Left lobe of liver (tissue), 2 donors: ENCODE data around the gene HYCC1. TPM values are rescaled to one million over a fixed set of nuclear protein-coding genes. Genes with fewer than 3 reads are reported as not detected.

Source experiments
- ATAC-seq: fragments of 200-7000 bp; cut with Tn5 transposase; one replicate; pipeline ENCODE4 v1.9.1; 2020; ENCODE audit warnings: mild to moderate bottlenecking, moderate library complexity
- DNase-seq: peaks from one replicate; pipeline ENCODE4 v3.0.0-alpha.2; 2020; ENCODE audit warnings: low spot score
- total RNA-seq: library from RNA; stranded (reverse); gene quantifications from one replicate; pipeline ENCODE4 v1.2.1, GENCODE V29; 2021
- donor health status: DM: no; HTN: no; CAD: no; lungs with moderate emphysema.
- donor health status: DM: no; HTN: yes; CAD: no.

The HYCC1 gene
- total RNA-seq, 1 donor from 2014 or later, result 14.7 TPM

DNA sequence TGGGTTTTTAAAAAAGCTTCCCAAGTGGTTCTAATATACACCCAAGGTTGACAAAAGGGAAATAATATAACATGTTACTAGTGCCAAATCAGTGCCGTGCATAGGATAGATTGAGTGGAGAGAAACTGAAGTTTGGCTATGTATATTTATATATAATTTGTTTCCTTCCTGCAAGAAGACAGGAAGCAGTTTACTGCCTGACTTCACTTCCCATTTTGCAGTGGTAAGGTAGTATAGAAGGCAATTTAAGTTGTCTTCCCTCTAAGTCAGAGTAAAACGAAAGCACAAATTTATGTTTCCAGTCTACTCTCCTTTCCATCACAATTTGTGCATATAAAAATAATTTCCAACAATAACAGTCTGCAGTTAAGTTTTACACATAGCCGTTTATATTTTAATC lies 3.4 kb upstream of the HYCC1 start:
- ATAC-seq (no peak), DNase-seq (no peak)

DNA sequence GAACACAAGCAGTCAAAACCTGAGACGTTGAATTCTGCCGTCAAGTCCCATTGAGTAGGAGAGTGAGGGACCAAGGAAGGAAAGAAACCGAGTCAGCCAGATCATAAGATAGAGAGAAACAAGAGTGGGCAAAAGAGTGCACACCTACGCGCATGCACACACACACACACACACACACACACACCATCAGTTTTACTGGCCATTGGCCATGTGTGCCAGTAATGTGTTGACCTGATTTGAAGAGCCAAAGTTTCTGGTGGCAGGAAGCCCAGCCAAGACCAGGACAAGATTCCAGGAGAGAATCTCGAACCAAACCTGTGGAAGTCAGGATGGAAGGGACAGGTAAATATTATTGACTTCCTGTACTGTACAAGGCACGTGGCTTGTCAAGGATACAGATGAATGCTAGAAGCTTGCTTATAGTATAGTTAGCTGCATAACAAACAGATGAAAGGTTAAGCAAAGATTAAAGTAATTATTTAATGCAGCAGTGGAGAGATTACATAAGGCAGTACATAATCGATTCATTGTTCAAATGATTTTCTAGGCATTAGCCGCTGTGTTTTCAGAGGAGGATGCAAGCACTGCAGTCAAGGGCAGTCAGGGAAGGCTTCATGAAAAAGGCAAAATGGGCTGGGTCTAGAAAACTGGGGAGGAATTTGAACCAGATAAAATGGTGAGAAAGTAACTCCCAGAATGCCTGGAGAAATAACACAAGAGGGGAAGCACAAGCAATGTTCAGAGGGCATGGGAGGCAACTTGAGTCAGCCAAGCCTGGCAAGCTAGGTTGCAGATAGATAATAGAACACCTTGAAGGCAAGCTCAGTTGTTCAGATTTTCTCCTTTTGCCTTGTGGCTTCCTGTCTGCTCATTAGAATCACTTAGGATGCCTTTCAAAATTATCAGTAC lies 2.7 kb upstream of the HYCC1 start:
- no peak for ATAC-seq
- peak; percentile 55 for DNase-seq

DNA sequence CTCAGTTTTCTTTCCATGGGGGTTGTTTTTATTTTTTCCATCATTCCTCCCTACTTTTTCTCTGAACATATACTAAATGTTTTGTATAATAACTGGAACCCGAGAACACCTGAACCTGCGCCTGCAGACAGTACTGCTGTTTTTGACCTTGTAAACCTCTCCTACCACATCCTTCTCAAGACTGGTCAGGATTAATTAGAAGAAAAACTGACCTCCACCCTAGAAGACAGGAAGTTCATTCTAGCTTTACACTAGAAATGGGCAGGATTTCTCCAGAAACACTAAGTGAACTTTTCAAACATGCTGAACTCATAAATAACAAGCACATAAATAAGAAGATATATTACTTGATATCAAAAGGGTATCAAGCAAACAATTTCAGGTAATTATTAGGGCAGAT lies 751 bp upstream of the HYCC1 start:
- no peak for DNase-seq
- no peak for ATAC-seq

DNA sequence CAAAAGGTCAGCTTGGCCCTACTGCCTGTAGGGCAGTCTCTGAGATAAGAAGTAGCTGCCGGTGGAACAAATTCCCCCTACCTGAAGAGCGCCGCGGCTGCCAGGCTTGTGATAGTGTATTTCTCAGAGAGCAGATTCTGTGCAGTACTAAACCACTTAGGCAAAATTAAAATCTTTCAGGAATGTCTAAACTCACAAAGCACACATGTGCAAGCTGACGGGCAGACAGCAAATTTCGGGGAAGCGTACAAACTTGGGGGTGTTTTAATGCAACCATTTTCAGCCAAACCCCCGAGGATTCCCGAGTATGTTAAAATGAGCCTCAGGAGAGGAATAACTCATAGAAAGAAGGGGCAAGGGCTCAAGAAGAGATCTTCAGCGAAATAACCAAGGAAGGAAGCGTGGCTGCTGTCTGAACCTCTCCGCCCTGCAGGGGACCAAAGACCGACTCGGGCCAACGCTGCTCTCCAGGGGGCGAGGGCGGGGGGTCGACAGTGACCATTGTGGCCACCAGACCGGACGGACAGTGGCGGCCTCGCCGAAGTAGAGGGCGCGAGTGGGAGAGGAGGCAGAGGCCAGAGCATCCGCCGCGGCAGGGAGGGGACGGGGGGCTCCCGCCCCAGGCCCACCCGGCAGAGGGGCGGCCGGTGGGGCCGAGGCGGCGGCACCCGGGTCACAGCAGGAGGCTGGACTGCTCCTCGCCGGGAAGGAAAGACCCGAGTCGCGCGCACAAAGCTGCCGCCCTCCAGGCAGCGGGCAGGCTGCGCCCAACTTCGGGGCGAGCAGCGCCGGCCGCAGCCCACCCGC lies 819 bp downstream of the HYCC1 start:
- DNase-seq (peak; percentile 51), ATAC-seq (peak; percentile 31)

DNA sequence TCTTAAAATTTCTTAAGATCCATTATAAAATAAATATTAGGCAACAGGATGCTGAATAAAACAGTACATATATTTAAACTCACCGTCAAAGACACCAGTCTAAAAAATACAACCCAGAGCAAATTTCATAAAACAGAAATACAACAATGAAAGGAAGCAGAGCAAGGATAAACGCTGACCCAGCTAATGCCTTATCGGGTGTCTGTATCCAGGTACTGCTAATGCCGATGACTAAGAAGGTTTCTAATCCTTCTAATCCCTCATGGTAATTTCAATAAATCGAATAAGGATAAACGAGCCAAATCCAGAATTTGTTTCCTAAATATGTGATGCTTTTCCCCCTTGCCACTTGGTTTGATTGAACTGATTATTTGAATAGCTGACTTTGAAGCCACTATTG lies 1.7 kb downstream of the HYCC1 start:
- DNase-seq (no peak), ATAC-seq (no peak)

DNA sequence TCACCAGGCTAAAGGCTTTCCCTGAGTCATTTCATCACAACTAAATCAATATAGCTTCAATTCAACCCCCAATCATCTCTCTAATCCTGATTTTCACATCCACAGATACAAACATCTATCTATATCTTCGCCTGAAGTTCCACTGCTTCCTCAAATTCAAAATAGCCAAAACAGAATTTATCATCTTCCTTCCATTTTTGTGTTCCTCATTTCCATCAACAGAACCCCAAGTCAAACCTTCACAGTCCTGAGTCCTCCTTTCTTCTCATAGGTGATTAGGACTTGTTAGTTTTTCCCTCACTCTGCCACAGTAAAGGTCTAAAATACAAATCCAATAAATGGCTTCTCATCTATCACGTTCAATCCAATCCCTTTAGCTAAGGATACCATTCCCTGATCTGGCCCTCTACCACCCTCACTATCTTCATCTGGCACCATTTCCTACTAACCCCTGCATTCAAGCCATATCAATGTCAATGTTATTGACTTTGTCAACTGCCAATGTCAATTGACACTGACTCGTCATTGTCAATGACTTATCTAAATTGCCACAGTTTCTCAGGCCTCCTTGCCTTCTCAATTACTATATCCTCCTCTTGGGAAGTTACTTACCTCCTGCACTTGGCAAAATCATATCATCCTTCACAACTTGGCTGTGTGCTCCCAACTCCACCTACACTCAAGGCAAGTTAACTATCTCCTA lies 2.6 kb downstream of the HYCC1 start:
- no peak for DNase-seq
- ATAC-seq, result no peak

DNA sequence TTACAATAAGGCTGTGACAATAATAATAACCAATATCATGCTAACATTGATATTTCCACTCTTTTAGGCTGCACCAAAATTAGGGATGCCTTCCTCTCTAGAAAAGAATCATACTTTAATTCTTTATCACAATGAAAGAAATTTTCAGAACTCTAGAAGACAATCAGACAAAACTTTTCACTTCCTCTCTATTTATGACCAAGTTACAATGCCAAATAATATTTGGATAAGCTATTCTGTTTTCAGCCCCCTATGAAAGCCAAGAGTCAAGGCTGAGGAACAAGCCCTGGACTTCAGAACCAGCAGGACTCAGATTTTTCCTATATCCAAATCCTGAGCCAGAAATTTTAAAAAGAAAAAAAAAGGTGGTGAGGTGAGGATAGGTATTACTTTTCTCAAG lies 4.6 kb downstream of the HYCC1 start:
- DNase-seq (no peak), ATAC-seq (no peak)

DNA sequence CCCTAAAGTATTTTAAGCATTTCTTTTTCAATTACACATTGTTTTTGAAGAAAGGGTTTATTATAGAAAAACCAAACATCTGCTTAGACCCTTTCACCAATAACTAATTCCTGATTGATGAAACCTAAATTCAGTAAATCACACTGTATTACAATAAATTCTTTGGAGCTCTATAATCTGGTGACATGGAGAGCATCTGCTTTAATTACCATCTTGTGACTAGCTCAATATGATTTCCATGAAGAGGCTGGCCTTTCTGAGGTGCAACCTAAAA lies 9.7 kb downstream of the HYCC1 start:
- DNase-seq, result no peak
- ATAC-seq, result no peak

DNA sequence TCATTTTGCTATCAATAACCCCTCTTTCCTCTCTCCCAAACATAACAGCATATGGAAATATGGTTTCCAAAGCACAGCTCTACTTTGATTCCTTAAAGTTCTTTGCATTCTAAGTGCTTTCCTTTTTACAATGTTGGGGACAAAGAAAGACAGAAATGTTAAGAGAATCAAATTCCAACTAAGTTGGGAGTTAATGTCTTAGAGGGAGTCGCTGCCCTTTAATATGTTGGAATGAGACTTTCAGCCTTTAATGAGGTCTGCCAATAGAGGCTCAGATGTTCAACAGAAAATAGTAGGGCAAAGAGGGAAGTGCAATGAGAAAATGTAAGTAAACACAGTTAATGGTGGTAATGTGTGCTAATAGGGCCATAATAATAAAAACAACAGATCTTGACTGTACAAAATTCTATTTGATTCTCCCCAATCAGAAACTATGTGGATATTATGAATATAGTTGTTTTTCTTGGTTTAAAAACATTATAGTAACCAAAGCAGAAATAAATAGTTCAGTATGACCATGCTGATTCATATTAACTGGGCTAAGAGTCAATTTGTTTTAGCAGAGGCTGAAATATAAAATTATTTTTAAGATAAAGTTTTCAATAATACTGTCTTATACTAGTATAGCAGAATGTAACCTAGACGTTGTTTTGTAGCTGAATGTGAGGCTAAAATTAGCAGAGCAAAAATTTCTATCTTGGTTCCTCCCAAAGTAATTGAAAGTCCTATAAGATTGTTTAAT lies 10.3 kb downstream of the HYCC1 start:
- ATAC-seq, result no peak

DNA sequence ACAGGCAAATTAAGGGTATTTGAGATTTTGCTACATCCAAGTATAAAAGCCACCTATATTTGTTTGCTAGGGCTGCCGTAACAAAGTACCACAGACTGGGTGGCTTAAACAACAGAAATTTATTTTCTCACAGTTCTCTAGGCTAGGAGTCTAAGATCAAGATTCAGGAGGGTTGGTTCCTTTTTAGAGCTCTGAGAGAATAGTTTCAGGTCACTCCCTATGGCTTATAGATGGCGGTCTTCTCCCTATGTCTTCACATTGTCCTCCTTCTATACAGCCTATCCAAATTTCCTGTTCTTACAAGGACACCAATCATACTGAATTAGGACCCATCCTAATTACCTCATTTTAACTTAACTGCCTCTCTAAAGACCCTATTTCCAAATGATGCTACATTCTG lies 11.2 kb downstream of the HYCC1 start:
- no peak for DNase-seq

More for the DNA sequence above, 10.3 kb downstream of the HYCC1 start:
- no peak for DNase-seq

DNA sequence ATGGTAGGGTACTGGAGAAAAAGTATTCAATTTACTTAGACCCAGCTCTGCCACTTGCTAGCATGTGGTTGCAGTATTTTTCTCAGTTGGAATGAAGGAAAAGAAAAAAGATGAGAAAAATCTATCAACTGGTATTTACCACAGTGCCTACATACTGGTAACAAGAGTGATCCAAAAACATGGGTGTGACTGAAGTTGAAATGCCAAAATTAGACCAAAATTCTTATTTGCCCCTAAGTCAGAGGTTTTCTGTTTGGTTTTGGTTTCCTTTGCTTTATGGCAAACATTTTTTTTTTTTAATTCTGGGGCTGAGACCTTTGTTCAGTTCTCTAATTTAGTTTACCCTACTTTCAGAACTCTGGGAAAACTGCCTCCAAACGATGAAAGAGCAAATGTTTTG lies 12.3 kb downstream of the HYCC1 start:
- no peak for DNase-seq
- no peak for ATAC-seq

More for the DNA sequence above, 11.2 kb downstream of the HYCC1 start:
- no peak for ATAC-seq

DNA sequence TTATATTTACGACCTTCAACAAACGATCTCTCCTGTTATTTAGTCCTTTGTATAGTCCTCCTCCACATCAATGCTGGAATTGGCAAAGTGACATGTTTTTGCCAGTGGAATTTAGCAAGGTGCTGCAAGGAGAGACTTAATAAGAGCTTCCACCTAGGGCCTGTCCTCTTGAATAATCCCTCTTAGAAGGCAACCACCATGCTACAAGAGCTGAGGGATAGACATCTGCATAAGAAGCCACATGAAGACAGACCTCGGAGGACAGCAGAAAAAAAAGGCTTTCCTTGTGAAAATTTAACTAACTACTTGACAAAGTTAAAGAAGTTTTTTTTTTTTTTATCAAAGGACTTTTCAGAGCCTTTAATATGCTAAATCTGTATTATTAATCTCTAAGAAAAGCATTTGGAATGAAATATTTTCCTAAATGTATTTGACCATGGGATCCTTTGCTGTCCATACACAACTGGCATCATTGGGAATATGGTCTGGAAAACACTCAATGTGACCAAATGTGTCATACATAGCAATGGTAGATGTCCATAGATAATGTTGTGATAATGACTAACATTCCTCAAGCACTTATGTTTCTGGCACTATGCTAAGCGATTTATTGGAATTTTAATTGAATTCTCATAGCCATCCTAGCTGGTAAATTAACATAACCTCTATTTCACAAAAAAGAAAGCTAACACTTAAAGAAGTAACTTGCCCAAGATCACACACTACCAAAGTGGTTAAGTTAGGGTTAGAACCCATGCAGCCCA lies 13.2 kb downstream of the HYCC1 start:
- no peak for DNase-seq
- ATAC-seq, result no peak

DNA sequence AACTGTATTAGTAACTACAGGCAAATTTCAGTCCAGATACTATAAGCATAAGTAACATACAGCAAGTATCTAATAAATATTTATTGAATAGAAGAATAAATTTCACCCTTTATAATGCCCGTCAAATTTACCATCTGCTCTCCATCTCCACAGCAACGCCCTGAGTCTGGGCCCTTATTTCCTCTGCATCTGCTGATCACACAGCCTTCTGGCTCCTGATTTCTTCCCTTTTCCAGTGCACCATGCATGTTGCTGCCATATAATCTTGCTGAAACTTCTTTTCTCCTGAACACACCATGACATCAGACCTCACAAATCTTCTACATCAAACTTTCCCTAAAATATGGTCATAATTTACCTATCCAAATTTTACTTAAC lies 15.4 kb downstream of the HYCC1 start:
- DNase-seq (no peak), ATAC-seq (no peak)

DNA sequence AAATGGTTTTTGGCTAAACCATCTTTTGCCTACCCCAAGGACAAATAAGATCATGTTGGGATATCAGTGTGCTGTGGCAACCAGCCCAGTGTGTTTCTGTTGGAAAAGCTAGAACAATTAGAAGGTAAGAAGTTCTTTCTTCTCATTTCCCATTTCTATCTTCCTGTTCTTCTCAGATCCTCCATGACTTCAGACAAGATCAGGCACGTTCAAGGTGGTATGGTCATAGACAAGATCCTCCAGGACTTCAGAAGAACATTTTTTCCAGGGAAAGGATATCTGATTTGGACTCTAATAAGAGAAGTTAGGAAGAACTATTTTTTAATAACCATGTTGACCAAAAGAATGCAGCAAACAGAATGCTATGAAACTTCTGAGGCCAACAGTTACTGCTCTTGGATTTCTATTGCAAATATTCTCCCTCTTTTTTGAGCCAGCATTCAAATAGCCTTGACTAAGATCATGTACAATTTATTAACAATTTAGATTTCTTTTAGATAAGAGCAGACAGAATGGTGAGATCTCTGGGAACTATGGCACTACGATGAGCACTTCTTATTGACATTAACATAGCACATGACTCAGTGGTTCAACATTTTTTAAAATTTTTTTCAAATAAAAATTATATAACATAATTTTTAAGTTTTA lies 15.9 kb downstream of the HYCC1 start:
- ATAC-seq (no peak), DNase-seq (no peak)

DNA sequence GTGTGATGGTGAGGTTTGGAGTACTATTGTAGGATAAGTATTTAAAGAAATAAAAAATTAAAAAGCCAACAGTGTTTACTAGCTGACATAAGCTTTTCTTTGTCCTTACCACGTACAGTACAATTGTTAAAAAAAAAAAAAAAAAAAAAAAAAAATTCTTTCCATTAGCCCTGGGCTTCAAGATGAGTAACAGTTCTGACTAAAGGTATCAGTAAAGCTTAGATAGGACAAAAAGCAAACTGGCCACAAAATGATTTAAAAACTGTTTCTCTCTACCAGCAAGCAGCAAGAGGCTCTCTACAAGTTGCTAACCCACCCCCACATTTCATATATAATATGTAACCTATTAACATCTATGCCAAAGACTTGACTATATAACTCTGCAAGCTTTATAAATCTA lies 17.5 kb downstream of the HYCC1 start:
- ATAC-seq, result no peak
- no peak for DNase-seq

DNA sequence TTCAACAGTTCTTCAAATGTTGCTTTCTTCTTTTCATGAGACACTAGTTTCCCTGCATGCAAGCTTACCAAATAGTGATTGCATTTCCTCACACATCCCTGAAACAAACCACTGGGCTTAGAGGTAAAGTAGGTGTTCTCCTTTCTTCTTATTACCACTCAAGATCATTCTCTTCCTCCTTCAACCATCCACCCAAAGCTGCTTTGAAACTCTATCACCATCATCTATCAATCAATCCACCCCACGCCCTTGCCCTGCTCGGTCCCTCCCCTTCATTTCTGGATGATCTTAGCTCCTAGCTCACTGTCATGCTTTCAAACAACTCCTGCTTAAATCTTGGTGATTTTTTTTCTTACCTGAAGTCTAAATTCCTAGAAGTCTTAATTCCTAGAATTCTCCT lies 18.9 kb downstream of the HYCC1 start:
- ATAC-seq, result no peak
- DNase-seq, result no peak

DNA sequence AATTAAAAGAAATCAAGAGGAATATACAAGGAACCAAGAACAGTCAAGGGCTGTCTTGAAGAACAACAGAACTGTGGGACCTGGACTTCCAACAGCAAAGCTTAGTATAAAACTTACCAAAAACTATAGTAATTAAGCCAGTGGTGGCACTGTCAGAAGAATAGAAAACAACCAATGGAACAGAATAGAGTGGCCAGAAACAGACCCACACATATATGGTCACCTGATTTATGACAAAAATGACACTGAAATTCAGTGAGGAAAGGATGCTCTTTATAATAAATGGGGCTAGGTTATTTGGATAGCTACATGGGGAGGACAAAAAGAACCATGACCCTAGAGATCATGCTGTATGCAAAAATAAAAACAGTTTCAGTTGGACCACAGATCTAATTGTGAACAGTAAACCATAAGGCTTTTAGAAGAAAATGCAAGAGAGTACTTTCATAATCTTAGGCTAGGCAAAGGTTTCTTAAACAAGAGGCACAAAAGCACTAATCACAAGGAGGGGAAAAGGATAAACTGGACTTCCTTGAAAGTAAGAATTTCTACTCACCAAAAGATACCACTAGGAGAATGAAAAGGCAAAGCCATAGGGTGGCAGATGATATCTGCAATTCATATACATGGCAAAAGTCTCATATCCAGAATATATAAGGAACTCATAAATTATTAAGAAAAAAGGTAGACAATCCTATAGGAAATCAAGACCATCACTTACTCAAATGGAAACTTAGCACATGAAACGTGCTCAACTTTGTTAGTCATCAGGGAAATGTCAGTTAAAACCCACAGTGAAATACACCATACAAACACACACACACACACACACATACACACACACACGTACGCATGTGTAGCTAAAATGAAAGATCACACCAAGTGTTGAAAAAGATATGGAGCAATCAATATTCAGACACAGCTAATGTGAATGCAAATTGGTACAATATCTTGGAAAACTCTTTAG lies 20.8 kb downstream of the HYCC1 start:
- no peak for ATAC-seq

DNA sequence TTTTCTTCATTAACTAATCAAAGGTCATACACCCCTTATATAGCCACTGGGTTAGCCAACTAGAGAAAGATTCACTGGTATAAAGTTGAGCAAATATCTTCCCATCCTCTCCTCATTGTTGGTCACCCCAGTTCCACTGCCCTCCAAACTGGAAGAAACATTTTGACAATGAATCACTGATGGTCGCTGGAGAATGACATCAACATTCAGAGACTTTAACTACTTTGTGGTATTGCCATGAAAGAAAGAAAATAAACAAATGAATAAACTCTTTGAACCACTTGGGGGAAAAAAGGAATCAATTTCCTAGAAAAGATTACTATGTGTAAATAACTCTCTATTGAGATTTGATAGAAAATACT lies 23.4 kb downstream of the HYCC1 start:
- no peak for ATAC-seq
- no peak for DNase-seq

More for the DNA sequence above, 20.8 kb downstream of the HYCC1 start:
- no peak for DNase-seq
